Loucy (cell line): ENCODE data around the gene ZNF469.

ENCODE experiments used
- H2AFZ ChIP-seq: fragments of 200-600 bp; sonication (generic); 2 replicates; pipeline ENCODE4 v1.6.0; 2016; ENCODE audit warnings: antibody characterized with exemption, mild to moderate bottlenecking, low read length, moderate library complexity
- H3F3A ChIP-seq: fragments of 200-600 bp; 2 replicates; pipeline ENCODE4 v1.6.0; 2016; ENCODE audit warnings: antibody characterized with exemption, low read depth, mild to moderate bottlenecking
- H3K27me3 ChIP-seq: fragments of 200-600 bp; sonication (generic); 2 replicates; pipeline ENCODE4 v1.6.1; 2014; ENCODE audit warnings: low read length, mild to moderate bottlenecking; ENCODE audit not compliant: insufficient read depth, poor library complexity, severe bottlenecking
- H3K36me3 ChIP-seq: fragments of 200-600 bp; sonication (generic); 2 replicates; pipeline ENCODE4 v1.6.1; 2016; ENCODE audit warnings: low read length; ENCODE audit not compliant: insufficient read depth
- H3K4me1 ChIP-seq: fragments of 200-600 bp; sonication (generic); 2 replicates; pipeline ENCODE4 v1.5.1; 2014; ENCODE audit warnings: low read length, mild to moderate bottlenecking; ENCODE audit not compliant: insufficient read depth, poor library complexity, severe bottlenecking
- H3K4me2 ChIP-seq: fragments of 200-600 bp; sonication (generic); 2 replicates; pipeline ENCODE4 v1.6.0; 2014; ENCODE audit warnings: antibody characterized with exemption, low read length, low read depth, mild to moderate bottlenecking; ENCODE audit not compliant: poor library complexity, severe bottlenecking
- H3K4me3 ChIP-seq: fragments of 200-600 bp; sonication (generic); 2 replicates; pipeline ENCODE4 v1.5.1; 2014; ENCODE audit warnings: low read length, mild to moderate bottlenecking, mixed read lengths; ENCODE audit not compliant: poor library complexity, severe bottlenecking
- H3K79me2 ChIP-seq: fragments of 200-600 bp; sonication (generic); 2 replicates; pipeline ENCODE4 v1.6.1; 2014; ENCODE audit warnings: low read length; ENCODE audit not compliant: insufficient read depth
- H3K9ac ChIP-seq: fragments of 200-600 bp; sonication (generic); 2 replicates; pipeline ENCODE4 v1.6.0; 2014; ENCODE audit warnings: mild to moderate bottlenecking, low read depth, low read length, moderate library complexity; ENCODE audit not compliant: poor library complexity, severe bottlenecking
- H3K9me2 ChIP-seq: fragments of 200-600 bp; sonication (generic); replicated peaks from 2 replicates; pipeline ENCODE4 v1.6.1; 2016; ENCODE audit warnings: low read depth, low read length, mixed read lengths
- H3K9me3 ChIP-seq: fragments of 200-600 bp; sonication (generic); 2 replicates; pipeline ENCODE4 v1.6.1; 2014; ENCODE audit warnings: mild to moderate bottlenecking, antibody characterized with exemption, low read length, low read depth; ENCODE audit not compliant: insufficient read depth
- H4K20me1 ChIP-seq: fragments of 200-600 bp; sonication (generic); 2 replicates; pipeline ENCODE4 v1.6.0; 2014; ENCODE audit warnings: antibody characterized with exemption, low read length, mild to moderate bottlenecking; ENCODE audit not compliant: insufficient read depth, poor library complexity, severe bottlenecking
- EZH2phosphoT487 ChIP-seq: fragments of 200-600 bp; IDR thresholded peaks from 2 replicates; pipeline ENCODE4 v1.6.1; 2018; ENCODE audit warnings: antibody characterized with exemption, mild to moderate bottlenecking, moderate library complexity, borderline replicate concordance
- TF ChIP-seq, protein P1 (sequence below): fragments of 200-600 bp; sonication (generic); conservative IDR thresholded peaks from 2 replicates; pipeline ENCODE4 v1.5.1; 2014; ENCODE audit warnings: mild to moderate bottlenecking, antibody characterized with exemption, low read length

Gene ZNF469

DNA sequence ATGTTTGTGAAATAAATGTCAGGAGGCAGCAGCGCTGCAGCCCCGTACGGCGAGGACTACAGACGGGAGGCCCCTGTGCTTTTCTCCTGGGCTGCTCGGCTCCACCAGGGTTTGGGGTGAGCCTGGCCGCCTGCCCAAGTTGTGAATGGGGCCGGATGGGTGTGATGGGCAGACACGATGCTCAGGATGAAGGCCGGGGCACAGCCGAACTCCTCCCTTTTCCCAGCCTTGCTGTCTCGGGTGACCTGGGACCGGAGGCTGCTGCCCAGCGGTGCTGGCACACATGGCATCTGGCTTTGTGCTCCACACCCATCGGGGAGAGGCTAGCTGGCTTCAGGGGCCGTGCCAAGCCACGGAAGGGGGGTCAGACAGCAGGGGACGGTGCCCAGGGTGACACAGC, 36.1 kb downstream of the ZNF469 start:
- Histone ChIP-seq H3K4me3 (no peak overlapping the region), H2AFZ (no peak overlapping the region), H3K9ac (no peak overlapping the region), H3K36me3 (no peaks in the 10 kb centered on the region), H3K4me2 (no peak overlapping the region), H3K79me2 (no peaks in the 10 kb centered on the region), H3K4me1 (no peaks in the 10 kb centered on the region), H4K20me1 (no peaks in the 10 kb centered on the region), H3K9me3 (no peaks in the 10 kb centered on the region), H3K27me3 (no peaks in the 10 kb centered on the region), H3F3A (no peaks in the 10 kb centered on the region), H3K9me2 (no peaks in the 10 kb centered on the region)
- TF ChIP-seq, protein P1, sequence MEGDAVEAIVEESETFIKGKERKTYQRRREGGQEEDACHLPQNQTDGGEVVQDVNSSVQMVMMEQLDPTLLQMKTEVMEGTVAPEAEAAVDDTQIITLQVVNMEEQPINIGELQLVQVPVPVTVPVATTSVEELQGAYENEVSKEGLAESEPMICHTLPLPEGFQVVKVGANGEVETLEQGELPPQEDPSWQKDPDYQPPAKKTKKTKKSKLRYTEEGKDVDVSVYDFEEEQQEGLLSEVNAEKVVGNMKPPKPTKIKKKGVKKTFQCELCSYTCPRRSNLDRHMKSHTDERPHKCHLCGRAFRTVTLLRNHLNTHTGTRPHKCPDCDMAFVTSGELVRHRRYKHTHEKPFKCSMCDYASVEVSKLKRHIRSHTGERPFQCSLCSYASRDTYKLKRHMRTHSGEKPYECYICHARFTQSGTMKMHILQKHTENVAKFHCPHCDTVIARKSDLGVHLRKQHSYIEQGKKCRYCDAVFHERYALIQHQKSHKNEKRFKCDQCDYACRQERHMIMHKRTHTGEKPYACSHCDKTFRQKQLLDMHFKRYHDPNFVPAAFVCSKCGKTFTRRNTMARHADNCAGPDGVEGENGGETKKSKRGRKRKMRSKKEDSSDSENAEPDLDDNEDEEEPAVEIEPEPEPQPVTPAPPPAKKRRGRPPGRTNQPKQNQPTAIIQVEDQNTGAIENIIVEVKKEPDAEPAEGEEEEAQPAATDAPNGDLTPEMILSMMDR = no peak
- TF ChIP-seq EZH2phosphoT487 = no peak

DNA sequence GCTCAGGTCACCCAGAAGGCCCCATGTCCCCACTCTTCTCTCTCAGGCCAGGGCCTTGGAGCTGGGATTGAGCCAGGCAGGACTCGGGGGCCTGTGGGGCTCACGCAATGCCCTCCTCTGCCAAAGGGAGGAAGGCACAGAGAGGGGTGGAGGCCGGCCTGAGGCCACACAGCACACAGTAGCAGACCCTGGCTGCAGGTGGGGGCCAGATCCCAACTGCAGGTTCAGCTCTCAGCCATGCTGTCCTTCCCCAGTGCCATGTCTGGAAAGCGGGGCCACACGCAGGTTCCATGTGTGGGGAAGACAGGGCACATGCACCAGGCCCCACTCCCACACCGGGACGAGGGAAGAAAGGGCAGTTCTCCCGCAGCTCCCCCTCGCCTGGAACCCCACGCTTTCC, 37.0 kb downstream of the ZNF469 start:
- H3K9me2 ChIP-seq = no peaks in the 10 kb centered on the region
- no peaks in the 10 kb centered on the region for H3K9me3 ChIP-seq
- H3F3A ChIP-seq = no peaks in the 10 kb centered on the region
- H3K4me3 ChIP-seq = no peak overlapping the region
- no peaks in the 10 kb centered on the region for H3K27me3 ChIP-seq
- H3K9ac ChIP-seq = no peak overlapping the region
- no peaks in the 10 kb centered on the region for H3K79me2 ChIP-seq
- TF ChIP-seq, protein P1 = no peak
- no peak for TF ChIP-seq EZH2phosphoT487
- no peak overlapping the region for H3K4me2 ChIP-seq
- no peak overlapping the region for H2AFZ ChIP-seq
- H3K4me1 ChIP-seq = no peaks in the 10 kb centered on the region
- H3K36me3 ChIP-seq = no peaks in the 10 kb centered on the region
- H4K20me1 ChIP-seq = no peaks in the 10 kb centered on the region

DNA sequence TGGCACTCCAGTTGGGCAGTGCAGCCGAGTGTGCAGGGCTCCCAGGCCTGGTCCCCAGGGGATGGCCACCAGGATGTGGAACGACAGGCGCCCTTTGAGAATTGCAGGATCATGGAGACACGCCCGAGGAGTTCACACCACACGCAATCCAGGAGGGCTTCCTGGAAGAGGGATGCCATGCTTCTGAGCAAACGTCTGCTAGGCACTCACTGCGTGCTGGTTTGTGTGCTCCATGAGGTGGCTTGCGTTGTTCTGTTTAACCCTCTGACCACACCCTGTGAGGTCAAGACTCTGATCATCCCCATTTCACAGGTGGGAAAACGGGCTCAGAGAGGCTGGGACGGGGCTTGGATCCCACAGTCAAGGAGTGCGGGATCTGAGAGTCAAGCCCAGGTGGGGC, 37.7 kb downstream of the ZNF469 start:
- H4K20me1 ChIP-seq = no peaks in the 10 kb centered on the region
- H3K9me3 ChIP-seq = no peaks in the 10 kb centered on the region
- TF ChIP-seq, protein P1 = no peak
- no peak for TF ChIP-seq EZH2phosphoT487
- no peaks in the 10 kb centered on the region for H3K4me1 ChIP-seq
- no peaks in the 10 kb centered on the region for H3K27me3 ChIP-seq
- no peak overlapping the region for H2AFZ ChIP-seq
- no peaks in the 10 kb centered on the region for H3K9me2 ChIP-seq
- H3K9ac ChIP-seq = no peak overlapping the region
- H3K4me2 ChIP-seq = no peak overlapping the region
- no peaks in the 10 kb centered on the region for H3F3A ChIP-seq
- H3K79me2 ChIP-seq = no peaks in the 10 kb centered on the region
- H3K4me3 ChIP-seq = no peak overlapping the region
- H3K36me3 ChIP-seq = no peaks in the 10 kb centered on the region
